T1000 (cell line): ENCODE data around the gene CRYBG2.
"Not testable (repeated sequence)": the region's sequence is repeated elsewhere in the genome, so short reads cannot be mapped to it uniquely, and the experiment has no call there.

Source experiments
- DNase-seq: peaks from one replicate; lab custom pipeline; 2025; ENCODE audit warnings: mixed read lengths; lab: John Stamatoyannopoulos, UW

CRYBG2 gene

GRCh38 chr1:26353976-26354820 lies at the start of gene CRYBG2:
TSS of gene CRYBG2 (minus strand) at chr1:26354130. CDS start at chr1:26346657, 7,473 bp downstream.
- DNase-seq, result no peak

- DNase-seq, result no peak
Observed at GRCh38 chr1:26403656-26404055, 49.7 kb upstream of the CRYBG2 start.

- DNase-seq, result no peak
Observed at GRCh38 chr1:26401891-26402290, 48.0 kb upstream of the CRYBG2 start.

GRCh38 chr1:26399034-26399433 lies 45.1 kb upstream of the CRYBG2 start:
- no peak for DNase-seq

GRCh38 chr1:26395754-26396153 lies 41.8 kb upstream of the CRYBG2 start:
- no peak for DNase-seq

- DNase-seq, result peak; percentile 10
Observed at GRCh38 chr1:26391450-26391849, 37.5 kb upstream of the CRYBG2 start.

GRCh38 chr1:26389604-26390247 lies 35.8 kb upstream of the CRYBG2 start:
- no peak for DNase-seq

GRCh38 chr1:26388791-26389445 lies 35.0 kb upstream of the CRYBG2 start:
- no peak for DNase-seq

- DNase-seq, result peak; percentile 19
Observed at GRCh38 chr1:26387447-26387846, 33.5 kb upstream of the CRYBG2 start.

- DNase-seq, result not testable (repeated sequence)
Observed at GRCh38 chr1:26385063-26385462, 31.1 kb upstream of the CRYBG2 start.

- no peak for DNase-seq
Observed at GRCh38 chr1:26384076-26384475, 30.1 kb upstream of the CRYBG2 start.

GRCh38 chr1:26378879-26379251 lies 24.9 kb upstream of the CRYBG2 start:
- DNase-seq, result no peak

GRCh38 chr1:26378088-26378878 lies 24.4 kb upstream of the CRYBG2 start:
- peak; percentile 27 for DNase-seq

GRCh38 chr1:26376050-26376449 lies 22.1 kb upstream of the CRYBG2 start:
- DNase-seq, result no peak

GRCh38 chr1:26375081-26375480 lies 21.2 kb upstream of the CRYBG2 start:
- DNase-seq, result no peak

GRCh38 chr1:26374361-26374760 lies 20.4 kb upstream of the CRYBG2 start:
- not testable (repeated sequence) for DNase-seq

- no peak for DNase-seq
Observed at GRCh38 chr1:26373789-26374188, 19.9 kb upstream of the CRYBG2 start.

- DNase-seq, result no peak
Observed at GRCh38 chr1:26373281-26373680, 19.4 kb upstream of the CRYBG2 start.

- not testable (repeated sequence) for DNase-seq
Observed at GRCh38 chr1:26372611-26373010, 18.7 kb upstream of the CRYBG2 start, which contains the start of gene ZNF683. TSS of gene ZNF683 (minus strand) at chr1:26372750. CDS start at chr1:26368571, 4,179 bp downstream.

- no peak for DNase-seq
Observed at GRCh38 chr1:26372039-26372438, 18.1 kb upstream of the CRYBG2 start.

- no peak for DNase-seq
Observed at GRCh38 chr1:26370591-26371382, 16.9 kb upstream of the CRYBG2 start.
